ENCODE results near the gene AKT1. TPM values are rescaled to one million over a fixed set of nuclear protein-coding genes. Genes with fewer than 3 reads are reported as not detected.

AKT1 gene
- total RNA-seq, 1 experiment from 2014 or later: 123 TPM

DNA sequence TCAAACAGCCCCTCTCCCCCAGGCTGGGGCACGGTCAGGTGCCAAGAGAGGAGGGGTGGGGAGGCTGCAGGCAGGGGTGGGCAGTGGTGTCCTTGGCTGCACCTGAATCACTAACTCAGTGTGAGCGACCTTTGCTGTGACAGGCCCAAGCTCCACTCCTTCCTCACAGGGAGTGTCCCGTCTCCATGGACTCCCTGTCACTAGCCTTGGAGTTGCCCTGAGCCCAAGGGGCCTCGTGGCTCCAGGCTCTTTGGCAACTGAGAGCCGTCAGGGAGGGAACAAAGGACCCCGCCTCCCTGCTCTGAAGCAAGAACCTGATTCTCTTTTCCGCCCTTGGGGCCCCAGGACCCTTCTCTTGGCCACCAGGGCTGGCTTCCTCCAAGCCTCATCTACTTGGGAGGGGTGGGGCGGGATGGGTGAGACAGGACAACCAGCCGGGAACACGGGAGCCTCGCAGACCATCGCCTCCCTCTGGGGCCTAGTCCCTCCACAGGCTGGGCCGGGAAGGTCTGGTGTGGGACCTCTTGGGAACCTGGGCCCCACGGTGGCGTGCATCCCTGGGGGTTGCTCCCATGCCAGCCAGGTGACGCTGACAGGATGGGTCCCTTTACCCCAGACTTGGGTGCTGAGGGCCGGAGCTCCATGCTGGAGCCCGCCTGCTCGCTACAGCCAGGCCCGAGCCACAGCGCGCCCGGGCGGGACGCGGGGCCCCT is 72.5 kb downstream of the AKT1 start:
- POLR2A ChIA-PET (ENCODE audit: low non-redundant PET): no interaction called here
- H3K4me3 ChIP-seq (ENCODE audit: low read depth, low read length, poor library complexity, severe bottlenecking): no peak overlapping the region
- BruUV-seq (replicated peaks): no TSS peak

DNA sequence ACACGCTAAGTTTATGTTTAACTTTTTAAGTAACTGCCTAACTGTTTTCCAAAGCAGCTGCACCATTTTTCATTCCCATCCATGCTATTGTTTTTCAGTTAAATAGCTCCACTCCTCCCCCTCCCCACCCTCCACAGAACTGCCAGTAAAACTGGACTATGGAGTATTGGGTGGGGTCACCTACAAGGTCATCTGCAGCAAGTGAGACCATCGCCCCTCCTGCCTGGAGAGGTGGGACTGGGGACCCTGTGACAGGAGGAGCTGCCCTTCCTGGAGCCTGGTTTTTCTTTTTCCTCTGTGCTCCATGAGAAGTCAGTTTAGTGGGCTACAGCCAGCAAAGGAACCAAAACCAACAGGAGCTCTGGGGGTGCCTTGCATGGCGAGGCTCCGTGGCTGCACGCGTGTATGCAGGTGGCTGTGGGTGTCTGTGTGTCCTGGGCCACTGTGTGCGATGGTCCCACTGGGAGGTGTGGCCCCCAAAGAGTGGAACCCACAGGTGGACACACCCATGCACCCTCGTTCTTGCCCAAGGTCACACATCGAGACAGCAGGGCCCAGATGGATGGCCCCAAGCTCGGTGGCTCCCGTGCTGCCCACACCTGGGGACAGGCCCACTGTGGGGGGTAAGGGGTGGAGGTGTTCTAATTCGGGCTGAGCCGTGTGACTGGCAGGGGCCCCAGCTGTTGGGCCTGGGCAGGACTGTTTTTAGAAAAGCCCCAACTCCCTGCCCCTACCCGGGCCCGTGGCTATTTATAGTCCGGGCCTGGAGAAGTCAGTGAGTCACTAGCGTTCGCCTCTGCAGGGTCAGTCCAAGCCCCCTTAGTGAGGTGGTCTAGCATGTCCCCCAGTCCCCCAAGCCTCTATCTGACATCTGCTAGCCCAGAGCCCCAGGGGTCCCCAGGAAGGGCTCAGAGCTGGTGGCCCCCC is 73.8 kb downstream of the AKT1 start:
- POLR2A ChIA-PET (ENCODE audit: low non-redundant PET): no interaction called here
- Histone ChIP-seq H3K27ac (ENCODE audit: low read depth, low read length, poor library complexity, severe bottlenecking) (no peak overlapping the region), H3K36me3 (ENCODE audit: insufficient read depth, low read length, poor library complexity, severe bottlenecking) (peaks cover 5% of the 10 kb centered on the region), H3K4me3 (ENCODE audit: low read depth, low read length, poor library complexity, severe bottlenecking) (no peak overlapping the region), H3K27me3 (replicated peaks; ENCODE audit: insufficient read depth, low read depth, low read length, poor library complexity) (no peaks in the 10 kb centered on the region), H3K4me1 (ENCODE audit: insufficient read depth, low read length, poor library complexity, severe bottlenecking) (peaks cover 9% of the 10 kb centered on the region), H3K9me3 (ENCODE audit: low read depth, low read length, poor library complexity, severe bottlenecking) (no peaks in the 10 kb centered on the region)
- CTCF ChIA-PET: no interaction called here
- TF ChIP-seq, protein P1, sequence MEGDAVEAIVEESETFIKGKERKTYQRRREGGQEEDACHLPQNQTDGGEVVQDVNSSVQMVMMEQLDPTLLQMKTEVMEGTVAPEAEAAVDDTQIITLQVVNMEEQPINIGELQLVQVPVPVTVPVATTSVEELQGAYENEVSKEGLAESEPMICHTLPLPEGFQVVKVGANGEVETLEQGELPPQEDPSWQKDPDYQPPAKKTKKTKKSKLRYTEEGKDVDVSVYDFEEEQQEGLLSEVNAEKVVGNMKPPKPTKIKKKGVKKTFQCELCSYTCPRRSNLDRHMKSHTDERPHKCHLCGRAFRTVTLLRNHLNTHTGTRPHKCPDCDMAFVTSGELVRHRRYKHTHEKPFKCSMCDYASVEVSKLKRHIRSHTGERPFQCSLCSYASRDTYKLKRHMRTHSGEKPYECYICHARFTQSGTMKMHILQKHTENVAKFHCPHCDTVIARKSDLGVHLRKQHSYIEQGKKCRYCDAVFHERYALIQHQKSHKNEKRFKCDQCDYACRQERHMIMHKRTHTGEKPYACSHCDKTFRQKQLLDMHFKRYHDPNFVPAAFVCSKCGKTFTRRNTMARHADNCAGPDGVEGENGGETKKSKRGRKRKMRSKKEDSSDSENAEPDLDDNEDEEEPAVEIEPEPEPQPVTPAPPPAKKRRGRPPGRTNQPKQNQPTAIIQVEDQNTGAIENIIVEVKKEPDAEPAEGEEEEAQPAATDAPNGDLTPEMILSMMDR (conservative IDR thresholded peaks at IDR 0.05; ENCODE audit: low read depth, low read length): no peak
- TF ChIP-seq EZH2 (IDR thresholded peaks at IDR 0.05; ENCODE audit: borderline replicate concordance, low read depth, low read length, poor library complexity, severe bottlenecking): no peak
- no peak for DNase-seq (ENCODE audit: low spot score)
- no TSS peak for BruUV-seq (replicated peaks)
- intact Hi-C loops (cut with micrococcal nuclease; ENCODE audit: unreplicated experiment): no loop called here

More for the DNA sequence above, 72.5 kb downstream of the AKT1 start:
- H3K36me3 ChIP-seq (ENCODE audit: insufficient read depth, low read length, poor library complexity, severe bottlenecking): peaks cover 5% of the 10 kb centered on the region
- no peak for DNase-seq (ENCODE audit: low spot score)
- no peaks in the 10 kb centered on the region for H3K27me3 ChIP-seq (replicated peaks; ENCODE audit: insufficient read depth, low read depth, low read length, poor library complexity)
- intact Hi-C loops (cut with micrococcal nuclease; ENCODE audit: unreplicated experiment): no loop called here
- H3K4me1 ChIP-seq (ENCODE audit: insufficient read depth, low read length, poor library complexity, severe bottlenecking): peaks cover 9% of the 10 kb centered on the region
- no peak overlapping the region for H3K27ac ChIP-seq (ENCODE audit: low read depth, low read length, poor library complexity, severe bottlenecking)
- H3K9me3 ChIP-seq (ENCODE audit: low read depth, low read length, poor library complexity, severe bottlenecking): no peaks in the 10 kb centered on the region
- CTCF ChIA-PET: no interaction called here
- TF ChIP-seq, protein P1 (conservative IDR thresholded peaks at IDR 0.05; ENCODE audit: low read depth, low read length): no peak
- no peak for TF ChIP-seq EZH2 (IDR thresholded peaks at IDR 0.05; ENCODE audit: borderline replicate concordance, low read depth, low read length, poor library complexity, severe bottlenecking)

Other genes starting within 250 kb of the AKT1 start
- gene C14orf180, start 216.0 kb downstream of the AKT1 start, total RNA-seq (2021): not detected in 2 replicates
- gene TMEM179, start 191.0 kb downstream of the AKT1 start, total RNA-seq (2021): 0.39 and 0.58 TPM in 2 replicates
- gene INF2, start 106.1 kb downstream of the AKT1 start, total RNA-seq (2021): 70.9 and 74.2 TPM in 2 replicates
- 0.37 and 0.52 TPM in 2 replicates for gene ADSS1, start 71.5 kb downstream of the AKT1 start, total RNA-seq (2021)
- gene SIVA1, start 42.6 kb downstream of the AKT1 start, total RNA-seq (2021): 79.6 and 83.0 TPM in 2 replicates
- gene ZBTB42, start 5.4 kb upstream of the AKT1 start, total RNA-seq (2021): 1.4 and 2.1 TPM in 2 replicates
- gene CEP170B, start 69.5 kb upstream of the AKT1 start, total RNA-seq (2021): 20.8 and 22.6 TPM in 2 replicates
- gene PLD4, start 129.1 kb upstream of the AKT1 start, total RNA-seq (2021): not detected in 2 replicates
- 0.56 and 0.59 TPM in 2 replicates for gene AHNAK2, start 182.6 kb upstream of the AKT1 start, total RNA-seq (2021)
- 14.3 and 14.6 TPM in 2 replicates for gene CLBA1, start 190.0 kb upstream of the AKT1 start, total RNA-seq (2021)
- 49.7 and 51.1 TPM in 2 replicates for gene CDCA4, start 225.3 kb upstream of the AKT1 start, total RNA-seq (2021)